GM18907 (cell line): ENCODE data around the gene MISFA.
"Not testable (repeated sequence)": the region's sequence is repeated elsewhere in the genome, so short reads cannot be mapped to it uniquely, and the experiment has no call there.

Experiments
- ATAC-seq: cut with Tn5 transposase; IDR thresholded peaks from one replicate; pipeline ENCODE4 v1.9.1; 2021; ENCODE audit warnings: mild to moderate bottlenecking, moderate library complexity; ENCODE audit not compliant: unreplicated experiment

The MISFA gene

GRCh38 chr11:18599739-18600230 is at the start of gene MISFA:
Gene MISFA (plus strand): TSS chr11:18599789. CDS start chr11:18599929, 140 bp downstream.
- ATAC-seq, result no peak

GRCh38 chr11:18563090-18563730 is 36.4 kb upstream of the MISFA start:
- ATAC-seq, result no peak

DNA sequence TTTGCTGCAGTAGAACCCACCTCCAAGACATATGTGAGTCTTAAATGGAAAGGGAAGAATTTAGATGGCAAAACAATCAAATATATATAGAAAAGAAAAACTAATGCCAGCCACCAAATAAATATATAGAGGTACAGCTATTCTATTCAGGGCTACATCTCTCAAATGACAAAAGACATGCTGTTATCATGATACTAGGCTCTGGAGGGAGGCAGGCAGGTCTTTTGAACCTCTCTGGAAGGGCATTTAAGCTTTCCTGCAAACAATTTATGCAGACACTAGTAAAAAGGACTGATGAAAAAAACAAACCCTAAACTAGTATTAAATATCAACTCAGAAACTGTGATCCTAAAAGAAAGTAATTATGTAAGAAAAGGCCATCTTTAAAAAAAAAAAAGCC is 35.4 kb upstream of the MISFA start:
- ATAC-seq, result no peak

DNA sequence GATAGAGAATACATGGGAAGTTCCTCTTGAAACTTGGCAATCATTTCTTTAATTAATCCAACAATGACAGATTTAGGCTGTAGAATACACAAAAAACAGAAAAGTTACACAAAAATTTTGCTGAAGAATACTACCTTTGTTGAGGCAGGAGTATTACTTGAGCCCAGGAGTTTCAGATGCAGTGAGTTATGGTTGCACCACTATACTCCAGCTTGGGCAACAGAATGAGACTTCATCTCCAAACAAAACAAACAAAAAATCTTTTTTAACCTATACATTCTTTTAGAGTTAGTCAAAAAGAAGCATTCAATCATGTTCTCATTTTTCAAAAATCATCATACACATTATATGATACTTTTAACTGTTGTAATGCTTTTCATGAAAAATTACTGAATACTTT is 33.2 kb upstream of the MISFA start:
- no peak for ATAC-seq

GRCh38 chr11:18567081-18567480 is 32.5 kb upstream of the MISFA start:
- no peak for ATAC-seq

GRCh38 chr11:18575361-18575760 is 24.2 kb upstream of the MISFA start:
- ATAC-seq, result no peak

GRCh38 chr11:18578975-18579598 is 20.5 kb upstream of the MISFA start:
- ATAC-seq, result peak; percentile 68

- no peak for ATAC-seq
These were observed 19.3 kb upstream of the MISFA start for GRCh38 chr11:18580113-18580766.

DNA sequence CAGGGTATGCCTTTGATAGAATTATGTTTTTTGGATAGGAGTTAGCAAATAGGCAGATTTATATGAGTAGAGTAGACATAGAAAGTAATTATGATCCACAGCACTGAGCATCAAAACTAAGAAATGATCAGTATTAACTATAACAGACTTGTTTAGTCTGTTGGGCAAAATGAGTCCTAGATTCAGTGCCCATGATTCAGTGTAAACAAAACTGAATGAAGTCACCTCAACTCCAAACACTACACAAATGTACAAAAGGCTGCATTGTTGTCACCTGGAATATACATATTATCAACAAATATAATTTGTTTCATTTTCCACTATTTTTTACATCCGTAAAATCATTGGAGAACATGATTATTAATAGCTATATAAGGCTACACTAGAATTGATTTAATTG is 17.8 kb upstream of the MISFA start:
- ATAC-seq, result no peak

DNA sequence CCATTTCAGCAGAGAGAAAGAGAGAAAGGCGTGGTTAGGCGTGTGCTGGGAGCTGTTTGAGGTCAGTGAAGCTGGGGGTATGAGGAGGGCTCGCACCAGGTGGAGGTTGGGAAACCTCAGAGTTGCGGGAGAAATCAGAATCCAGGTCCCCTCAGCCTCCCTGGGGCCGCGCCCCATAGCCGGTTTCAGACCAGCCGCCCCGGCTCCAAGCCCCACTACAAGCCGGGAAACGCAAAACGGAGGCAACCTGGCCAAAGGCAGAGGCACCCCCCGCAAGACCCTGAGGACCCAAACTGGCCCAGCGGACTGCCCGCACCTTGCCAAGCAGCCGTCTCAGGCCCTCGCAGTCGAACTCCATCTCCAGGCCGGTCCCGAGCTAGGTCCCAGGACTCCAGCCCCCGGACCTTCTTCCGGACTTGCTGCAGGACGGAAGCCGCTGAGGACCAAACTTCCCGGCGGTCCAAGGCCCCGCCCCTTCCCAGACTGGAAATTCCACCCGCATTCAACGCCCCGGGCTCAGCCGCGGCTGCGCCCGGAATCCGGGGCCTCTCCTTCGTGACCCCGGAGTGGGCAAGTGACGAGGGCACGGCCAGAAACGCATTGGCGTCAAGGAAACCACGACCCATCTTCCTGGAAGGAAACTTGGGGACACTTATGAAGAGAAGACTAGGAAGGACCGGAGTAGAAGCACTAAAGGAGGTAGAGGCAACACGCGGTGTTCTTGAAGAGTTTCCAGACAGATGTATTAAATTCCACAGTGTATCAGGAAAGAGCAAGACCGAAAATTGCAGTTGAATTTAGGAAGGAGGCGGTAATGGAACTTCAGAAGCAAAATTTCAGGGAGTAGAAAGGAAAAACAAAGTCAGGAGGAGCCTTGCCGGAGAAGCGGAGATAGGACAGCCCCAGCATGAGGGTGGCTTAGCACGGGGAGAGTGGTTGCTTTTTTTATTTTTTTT is 11.0 kb upstream of the MISFA start, which contains the start of gene UEVLD:
TSS of gene UEVLD (minus strand) at position 438 of the 956 bp plus-strand sequence. CDS start at position 358, 80 bp downstream.
- ATAC-seq, result peak; percentile 73

GRCh38 chr11:18590571-18590970 is 9.0 kb upstream of the MISFA start:
- no peak for ATAC-seq

DNA sequence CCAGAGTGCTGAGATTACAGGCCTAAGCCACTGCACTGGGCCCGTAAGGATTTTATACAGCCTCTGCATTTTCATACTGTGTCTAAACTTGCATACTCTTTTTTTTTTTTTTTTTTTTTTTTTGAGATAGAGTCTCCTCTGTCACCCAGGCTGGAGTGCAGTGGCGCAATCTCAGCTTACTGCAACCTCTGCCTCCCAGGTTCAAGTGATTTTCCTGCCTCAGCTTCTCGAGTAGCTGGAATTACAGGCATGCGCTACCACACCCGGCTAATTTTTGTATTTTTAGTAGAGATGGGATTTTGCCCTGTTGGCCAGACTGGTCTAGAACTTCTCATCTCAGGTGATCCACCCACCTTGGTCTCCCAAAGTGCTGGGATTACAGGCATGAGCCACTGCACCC is 5.5 kb upstream of the MISFA start:
- ATAC-seq, result not testable (repeated sequence)

DNA sequence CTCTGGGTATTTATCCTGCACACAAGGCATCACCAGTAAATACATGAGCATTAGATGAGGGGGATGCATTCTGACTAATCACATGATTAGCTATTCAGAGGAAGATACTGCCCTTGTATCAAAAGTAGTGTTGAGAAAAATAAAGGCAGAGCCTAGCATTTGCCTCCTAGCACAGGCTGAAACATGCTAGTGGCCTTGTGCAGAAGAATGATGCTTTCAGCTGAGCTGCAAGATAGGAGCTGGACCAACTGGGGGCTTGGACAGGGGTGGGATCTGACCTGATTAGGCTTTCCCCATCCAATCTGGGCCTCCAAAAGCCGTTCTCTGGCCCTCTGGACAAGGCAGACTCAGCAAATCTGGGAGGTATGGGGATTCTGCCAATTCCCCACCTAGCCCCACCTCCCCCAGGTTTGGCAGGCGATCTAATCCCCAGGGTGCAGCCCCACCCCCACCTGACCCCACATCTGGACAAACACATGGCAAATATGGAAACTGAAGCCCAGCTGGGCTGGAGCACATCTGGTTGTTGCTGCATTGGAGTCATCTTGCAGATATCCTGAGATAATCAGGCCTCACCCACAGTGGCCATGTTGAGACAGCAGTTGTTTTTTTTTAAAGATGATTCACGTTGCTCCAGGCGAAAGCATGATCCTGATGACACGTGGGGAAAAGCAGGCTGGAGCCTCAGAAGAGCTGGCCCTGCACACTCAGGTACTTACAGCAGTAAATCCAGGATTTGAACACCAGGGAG is 4.4 kb upstream of the MISFA start:
- ATAC-seq, result no peak

GRCh38 chr11:18600915-18601569 is 1.5 kb downstream of the MISFA start:
- ATAC-seq, result no peak

DNA sequence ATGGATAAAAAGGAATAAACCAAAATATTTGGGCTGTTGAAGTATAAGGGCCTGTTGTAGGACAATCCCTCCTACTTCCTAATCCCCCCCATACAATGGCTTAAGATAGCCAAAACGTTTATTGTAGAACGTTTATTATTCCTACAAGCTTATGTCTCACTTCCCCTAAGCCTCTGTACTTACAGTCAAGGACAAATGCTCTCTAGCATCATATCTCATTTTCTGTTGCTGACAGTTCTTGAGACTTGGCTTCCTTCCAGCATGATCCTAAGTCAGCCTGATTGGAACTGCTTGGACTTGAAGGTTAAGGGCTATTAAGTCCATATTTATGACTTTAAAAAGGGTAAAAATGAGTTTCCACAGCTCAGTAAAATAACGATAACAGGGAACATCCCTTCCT is 8.8 kb downstream of the MISFA start:
- ATAC-seq, result no peak

GRCh38 chr11:18611196-18611595 is 11.6 kb downstream of the MISFA start:
- no peak for ATAC-seq

DNA sequence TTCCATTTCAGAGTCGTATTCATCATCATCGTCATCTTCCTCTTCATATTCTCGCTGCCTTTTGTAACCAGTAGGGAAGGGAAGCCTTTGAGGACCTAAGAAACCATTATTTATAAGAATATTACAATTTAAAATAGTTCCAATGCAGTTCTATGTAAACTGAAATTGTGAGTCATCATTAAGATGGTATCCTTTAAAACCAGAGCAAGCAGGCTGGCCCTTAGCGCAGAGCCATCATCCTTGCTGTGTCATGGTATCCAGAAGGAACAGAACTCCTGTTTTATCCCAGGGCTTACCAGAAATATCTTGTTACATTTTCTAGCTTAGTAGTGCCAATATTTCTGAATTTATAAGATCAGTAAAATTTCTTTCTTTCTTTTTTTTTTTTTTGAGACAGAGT is 12.8 kb downstream of the MISFA start:
- no peak for ATAC-seq

DNA sequence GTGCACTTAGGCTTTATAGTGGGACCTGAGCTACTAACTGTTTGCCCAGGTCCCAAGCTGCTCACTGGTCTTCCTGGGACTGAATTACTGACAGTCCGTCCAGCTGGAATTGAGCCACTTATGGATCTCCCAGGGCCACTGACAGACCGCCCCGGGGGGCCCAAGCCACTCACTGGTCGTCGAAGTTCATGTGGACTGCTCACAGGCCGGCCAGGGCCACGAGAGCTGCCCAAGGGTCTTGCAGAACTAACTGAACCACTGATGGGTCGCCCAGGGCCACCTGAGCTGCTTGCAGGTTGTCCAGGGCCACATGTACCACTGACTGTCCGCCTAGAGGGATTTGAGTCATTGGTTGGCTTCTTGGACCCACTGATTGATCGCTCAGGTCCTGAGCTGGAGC is 15.1 kb downstream of the MISFA start:
- ATAC-seq, result no peak

- peak; percentile 85 for ATAC-seq
These were observed 16.2 kb downstream of the MISFA start for GRCh38 chr11:18615628-18616392.
